Spleen (tissue), 7 donors: ENCODE data around the gene RTN4R.

ENCODE experiments used
- POLR2A ChIP-seq, 3 donors: fragments of 450-650 bp; IDR thresholded peaks; one replicate each; pipeline ENCODE4 v1.5.1; 2017; ENCODE audit warnings: antibody characterized with exemption in 3 of 3, mild to moderate bottlenecking in 1 of 3
- POLR2AphosphoS5 ChIP-seq, 3 donors: sonication (generic); formaldehyde crosslinking; IDR thresholded peaks; one replicate each; pipeline ENCODE4 v1.5.1; 2017; ENCODE audit warnings: antibody characterized with exemption in 3 of 3
- TF ChIP-seq, protein P1 (sequence below), 11 experiments: fragments of 200-600 bp in 7 of 11; fragments of 450-650 bp in 4 of 11; sonication (generic) in 4 of 11; IDR thresholded peaks in 8 of 11; conservative IDR thresholded peaks in 3 of 11; 1 replicate in 7 of 11; 2 replicates in 4 of 11; pipeline versions ENCODE4 v1.4.0 to v1.8.0; 2016 to 2021; ENCODE audit warnings: antibody characterized with exemption in 11 of 11, inconsistent platforms in 4 of 11, mild to moderate bottlenecking in 1 of 11
- donor health status: DM: no; HTN: no; CAD: no; lungs with moderate emphysema.
- donor health status: DM: no; HTN: no; CAD: no.
- donor health status: DM: no; HTN: no; CAD: no.

DNA sequence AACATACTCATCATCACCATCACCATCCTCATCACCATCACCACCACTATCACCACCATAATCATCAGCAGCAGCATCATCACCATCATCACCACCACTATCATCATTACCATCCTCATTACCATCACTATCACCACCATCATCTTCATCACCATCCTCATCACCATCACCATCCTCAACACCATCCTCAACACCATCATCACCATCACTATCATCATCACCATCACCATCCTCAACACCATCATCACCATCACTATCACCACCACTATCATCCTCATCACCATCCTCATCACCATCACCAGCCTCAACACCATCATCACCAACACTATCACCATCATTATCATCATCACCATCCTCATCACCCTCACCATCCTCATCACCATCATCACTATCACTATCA is 16.6 kb downstream of the RTN4R start:
- no peak for TF ChIP-seq POLR2A (IDR thresholded peaks at IDR 0.05)
- TF ChIP-seq, protein P1, sequence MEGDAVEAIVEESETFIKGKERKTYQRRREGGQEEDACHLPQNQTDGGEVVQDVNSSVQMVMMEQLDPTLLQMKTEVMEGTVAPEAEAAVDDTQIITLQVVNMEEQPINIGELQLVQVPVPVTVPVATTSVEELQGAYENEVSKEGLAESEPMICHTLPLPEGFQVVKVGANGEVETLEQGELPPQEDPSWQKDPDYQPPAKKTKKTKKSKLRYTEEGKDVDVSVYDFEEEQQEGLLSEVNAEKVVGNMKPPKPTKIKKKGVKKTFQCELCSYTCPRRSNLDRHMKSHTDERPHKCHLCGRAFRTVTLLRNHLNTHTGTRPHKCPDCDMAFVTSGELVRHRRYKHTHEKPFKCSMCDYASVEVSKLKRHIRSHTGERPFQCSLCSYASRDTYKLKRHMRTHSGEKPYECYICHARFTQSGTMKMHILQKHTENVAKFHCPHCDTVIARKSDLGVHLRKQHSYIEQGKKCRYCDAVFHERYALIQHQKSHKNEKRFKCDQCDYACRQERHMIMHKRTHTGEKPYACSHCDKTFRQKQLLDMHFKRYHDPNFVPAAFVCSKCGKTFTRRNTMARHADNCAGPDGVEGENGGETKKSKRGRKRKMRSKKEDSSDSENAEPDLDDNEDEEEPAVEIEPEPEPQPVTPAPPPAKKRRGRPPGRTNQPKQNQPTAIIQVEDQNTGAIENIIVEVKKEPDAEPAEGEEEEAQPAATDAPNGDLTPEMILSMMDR (IDR thresholded peaks at IDR 0.05 in 8 of 11, conservative IDR thresholded peaks at IDR 0.05 in 3 of 11) = no peak
- TF ChIP-seq POLR2AphosphoS5 (IDR thresholded peaks at IDR 0.05) = no peak
